K562 (cell line): ENCODE measurements around the gene WWTR1. TPM values are rescaled to one million over a fixed set of nuclear protein-coding genes. Genes with fewer than 3 reads are reported as not detected.

Source experiments
- ATAC-seq: fragments of 200-7000 bp; cut with Tn5 transposase; 3 replicates; pipeline ENCODE4 v1.9.1; 2020; ENCODE audit warnings: moderate library complexity
- BruUV-seq: library from RNA; stranded (reverse); fragments of 400-500 nt; replicated peaks from 2 replicates; lab custom pipeline; 2021; lab: Mats Ljungman, UMichigan
- CTCF ChIA-PET: fragments of 300-600 bp; formaldehyde crosslinking; extraction: SDS; loops from one replicate; lab custom pipeline; 2021; ENCODE audit warnings: low intra/inter-chr PET ratio; lab: Yijun Ruan, JAX
- POLR2A ChIA-PET: fragments of 300-600, 350-650 bp; sonication (Branson Sonifier 250); formaldehyde crosslinking; extraction: SDS; loops from one replicate; lab custom pipeline; 2021; ENCODE audit warnings: antibody characterized with exemption, inconsistent platforms; lab: Yijun Ruan, JAX
- DNase-seq, 4 experiments: peaks; one replicate each; pipeline versions ENCODE4 v3.0.0 to v3.0.0-alpha.2; 2011 to 2018; ENCODE audit warnings: low spot score in 3 of 4, mixed read lengths in 3 of 4; ENCODE audit errors: extremely low read depth in 1 of 4
- FAIRE-seq: peaks from 2 replicates; lab custom pipeline; 2011; peaks lifted over from hg19 to GRCh38; lab: Jason Lieb, UNC
- H2AFZ ChIP-seq: 2 replicates; pipeline ENCODE4 v1.6.0; 2011; ENCODE audit warnings: low read depth, low read length, control low read depth, inconsistent platforms
- H3K27ac ChIP-seq: fragments of 200-600 bp; 3 replicates; pipeline ENCODE4 v1.8.0; 2011; ENCODE audit warnings: low read depth, mild to moderate bottlenecking, control low read depth, inconsistent platforms, low read length, moderate library complexity, mixed read lengths; ENCODE audit errors: extremely low read depth
- H3K27me3 ChIP-seq, 2 experiments: fragments of 300-600 bp in 1 of 2; 2 replicates in 1 of 2; 3 replicates in 1 of 2; pipeline versions ENCODE4 v1.6.0 to v1.8.0; 2011; ENCODE audit warnings: inconsistent platforms in 2 of 2, low read length in 2 of 2, mild to moderate bottlenecking in 1 of 2, mixed read lengths in 1 of 2, moderate library complexity in 1 of 2; ENCODE audit not compliant: control insufficient read depth in 2 of 2, insufficient read depth in 2 of 2
- H3K36me3 ChIP-seq: fragments of 300-600 bp; 3 replicates; pipeline ENCODE4 v1.8.0; 2011; ENCODE audit warnings: mild to moderate bottlenecking, low read length, inconsistent platforms; ENCODE audit not compliant: control insufficient read depth, insufficient read depth
- H3K4me1 ChIP-seq, 2 experiments: fragments of 200-600 bp in 1 of 2; replicated peaks in 1 of 2; 2 replicates in 1 of 2; 3 replicates in 1 of 2; pipeline versions ENCODE4 v1.5.1 to v1.8.0; 2011; ENCODE audit warnings: inconsistent platforms in 2 of 2, low read length in 2 of 2, mild to moderate bottlenecking in 1 of 2, mixed read lengths in 1 of 2, moderate library complexity in 1 of 2; ENCODE audit not compliant: control insufficient read depth in 2 of 2, insufficient read depth in 2 of 2
- H3K4me2 ChIP-seq: 2 replicates; pipeline ENCODE4 v1.6.1; 2011; ENCODE audit warnings: low read length, control low read depth, inconsistent platforms, mixed read lengths; ENCODE audit not compliant: insufficient read depth
- H3K4me3 ChIP-seq: fragments of 200-600 bp; sonication (generic), shearing (Covaris generic); 2 replicates; pipeline ENCODE4 v1.5.1; 2016; ENCODE audit warnings: control low read depth, inconsistent platforms
- H3K79me2 ChIP-seq: fragments of 200-600 bp; 3 replicates; pipeline ENCODE4 v1.8.0; 2011; ENCODE audit warnings: low read length, inconsistent platforms; ENCODE audit not compliant: control insufficient read depth, insufficient read depth
- H3K9ac ChIP-seq, 2 experiments: 2 replicates each; pipeline versions ENCODE4 v1.6.0 to v1.6.1; 2011; ENCODE audit warnings: low read depth in 2 of 2, low read length in 2 of 2, control low read depth in 1 of 2, inconsistent platforms in 1 of 2, mild to moderate bottlenecking in 1 of 2, mixed read lengths in 1 of 2; ENCODE audit not compliant: insufficient read depth in 1 of 2
- H3K9me1 ChIP-seq: one replicate; pipeline ENCODE4 v1.6.0; 2011; ENCODE audit warnings: inconsistent platforms, mild to moderate bottlenecking, low read length, moderate library complexity; ENCODE audit not compliant: control insufficient read depth, insufficient read depth
- H3K9me3 ChIP-seq: replicated peaks from 2 replicates; pipeline ENCODE4 v1.5.1; 2011; ENCODE audit warnings: low read depth, low read length, inconsistent platforms; ENCODE audit not compliant: control insufficient read depth, insufficient read depth
- H4K20me1 ChIP-seq: replicated peaks from 2 replicates; pipeline ENCODE4 v1.6.1; 2011; ENCODE audit warnings: low read length, inconsistent platforms, mixed read lengths; ENCODE audit not compliant: control insufficient read depth, insufficient read depth
- CCNT2 ChIP-seq: IDR thresholded peaks from 2 replicates; pipeline ENCODE4 v1.6.1; 2011; ENCODE audit warnings: borderline replicate concordance, low read depth, mild to moderate bottlenecking, moderate library complexity, mixed read lengths, low read length; ENCODE audit not compliant: insufficient read length; ENCODE audit errors: extremely low read depth
- FOXK1 ChIP-seq: sonication (generic); formaldehyde crosslinking; IDR thresholded peaks from 2 replicates; pipeline ENCODE4 v1.8.0; 2022; ENCODE audit warnings: missing genetic modification reagents, mild to moderate bottlenecking, borderline replicate concordance
- HIVEP1 ChIP-seq: fragments of 250-450 bp; sonication (Bioruptor Pico); IDR thresholded peaks from 2 replicates; pipeline ENCODE4 v1.4.0; 2020; ENCODE audit warnings: mild to moderate bottlenecking
- MAFG ChIP-seq: fragments of 450-650 bp; conservative IDR thresholded peaks from 2 replicates; pipeline ENCODE4 v1.6.1; 2016; ENCODE audit warnings: missing genetic modification characterization, missing compliant biosample characterization
- ZBTB11 ChIP-seq, 3 experiments: fragments of 200-800 bp in 1 of 3; fragments of 250-450 bp in 1 of 3; fragments of 450-650 bp in 1 of 3; sonication (Bioruptor Pico) in 1 of 3; sonication (Bioruptor generic) in 1 of 3; formaldehyde crosslinking in 1 of 3; IDR thresholded peaks; 2 replicates each; pipeline versions ENCODE4 v1.6.1 to v1.8.0; 2016 to 2022; ENCODE audit warnings: mild to moderate bottlenecking in 2 of 3, missing genetic modification characterization in 2 of 3, missing compliant biosample characterization in 1 of 3, moderate library complexity in 1 of 3
- ZNF133 ChIP-seq: fragments of 250-450 bp; sonication (Bioruptor Pico); IDR thresholded peaks from 2 replicates; pipeline ENCODE4 v1.4.0; 2020; ENCODE audit warnings: mild to moderate bottlenecking
- ZNF280A ChIP-seq: fragments of 450-650 bp; IDR thresholded peaks from 2 replicates; pipeline ENCODE4 v1.6.1; 2018; ENCODE audit warnings: mild to moderate bottlenecking, low read depth; ENCODE audit not compliant: partially characterized antibody
- ZNF41 ChIP-seq: fragments of 250-450 bp; sonication (Bioruptor Pico); conservative IDR thresholded peaks from 2 replicates; pipeline ENCODE4 v1.4.0; 2020; ENCODE audit warnings: mild to moderate bottlenecking
- ZNF699 ChIP-seq: fragments of 250-450 bp; sonication (Bioruptor Pico); IDR thresholded peaks from 2 replicates; pipeline ENCODE4 v1.8.0; 2021; ENCODE audit warnings: mild to moderate bottlenecking, moderate library complexity; ENCODE audit not compliant: insufficient replicate concordance
- WGBS: fragments of 100-300 bp; shearing (Covaris generic); methylation state at CpG from one replicate; pipeline ENCODE4 v1.1.6; 2016; ENCODE audit warnings: low coverage, mixed read lengths; ENCODE audit not compliant: insufficient coverage; ENCODE audit errors: missing lambda C conversion rate; 5-methylcytosine and 5-hydroxymethylcytosine counted together
- in situ Hi-C: fragments of 300-500 bp; cut with MboI; formaldehyde crosslinking; loops from 4 replicates; pipeline ENCODE4 v1.15.0; 2018; ENCODE audit warnings: inconsistent platforms, mixed read lengths
- intact Hi-C: fragments of 100-400 bp; cut with micrococcal nuclease; formaldehyde crosslinking; loops from 2 replicates; pipeline ENCODE4 v1.14.2; 2022
- polyA plus RNA-seq, 8 experiments: library from polyadenylated mRNA; depleted of rRNA in 4 of 8; stranded (reverse) in 5 of 8; unstranded in 3 of 8; fragments of >200 nt; fragmentation: Nextera tagmentation in 2 of 8; fragmentation: Illumina TruSeq in 1 of 8; extraction: Ambion mirVana in 2 of 8; extraction: Trizol in 1 of 8; gene quantifications; 2 replicates each; pipeline versions ENCODE4 v1.2.1 to v1.2.3, GENCODE V29; 2011 to 2014; ENCODE audit warnings: inconsistent platforms in 1 of 8, missing spikeins in 1 of 8
- total RNA-seq, 7 experiments: library from RNA; depleted of rRNA in 6 of 7; stranded (reverse); fragments of >200 nt in 6 of 7; fragmentation: Illumina TruSeq in 2 of 7; extraction: Trizol in 2 of 7; gene quantifications; 2 replicates each; pipeline versions ENCODE4 v1.2.1 to v1.2.3, GENCODE V29; 2011 to 2021; ENCODE audit warnings: low replicate concordance in 1 of 7
- TF ChIP-seq, protein P1 (sequence below): fragments of 250-450 bp; sonication (Bioruptor Pico); IDR thresholded peaks from 2 replicates; pipeline ENCODE4 v1.4.0; 2020; ENCODE audit warnings: mild to moderate bottlenecking, moderate library complexity
- TF ChIP-seq, protein P2 (sequence below), 2 experiments: fragments of 450-650 bp in 1 of 2; sonication (generic) in 1 of 2; formaldehyde crosslinking in 1 of 2; IDR thresholded peaks in 1 of 2; conservative IDR thresholded peaks in 1 of 2; 2 replicates each; pipeline versions ENCODE4 v1.6.1 to v1.8.1; 2016 to 2023; ENCODE audit warnings: mild to moderate bottlenecking in 2 of 2, moderate library complexity in 2 of 2, inconsistent platforms in 1 of 2, missing genetic modification reagents in 1 of 2

Gene WWTR1
- total and polyA plus RNA-seq, 9 of the 15 experiments (the other 6 are each of a cell fraction or from before 2014, with no cell fraction given), result 0.04 to 1.5 (median 0.60) TPM

- no peak for TF ChIP-seq ZNF133 (CRISPR knock-in tag)
- TF ChIP-seq CCNT2, result no peak
- TF ChIP-seq ZNF280A, result no peak
Observed at GRCh38 chr3:149599236-149599635, 58.6 kb downstream of the WWTR1 start (continued).

DNA sequence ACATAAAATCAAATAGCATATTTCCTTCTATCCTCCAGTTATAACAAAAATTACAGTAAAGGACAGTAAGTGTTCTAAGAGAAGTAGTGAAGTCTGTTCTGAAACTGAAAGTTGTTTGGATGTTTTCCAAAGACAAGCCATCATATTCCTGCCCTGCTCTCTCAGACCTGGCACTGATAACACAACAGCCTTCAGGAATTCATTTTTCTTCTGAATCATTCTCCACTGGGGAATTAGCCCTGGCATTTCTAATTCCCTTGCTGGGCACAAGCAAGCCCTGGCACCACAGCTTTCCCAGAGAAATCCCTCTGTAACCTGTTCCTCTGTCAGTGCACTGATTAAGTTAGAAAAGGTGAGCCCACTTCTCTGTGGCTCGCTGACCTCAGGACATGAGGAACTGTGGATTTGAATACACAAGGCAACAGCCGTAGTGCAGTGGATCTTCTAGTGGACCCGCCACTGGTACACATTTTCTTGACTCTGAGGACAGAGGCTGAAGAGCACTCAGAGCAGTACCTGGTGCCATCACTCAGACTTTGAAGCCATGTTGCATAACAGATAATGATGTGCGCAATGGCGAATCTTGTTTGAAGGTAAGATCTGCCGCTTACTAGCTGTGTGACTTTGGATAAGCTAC lies 61.6 kb downstream of the WWTR1 start:
- 13% methylated on average over 6 of the region's 6 CpGs for WGBS
- Histone ChIP-seq H3K4me1 (no peaks in the 10 kb centered on the region), H3K9me3 (no peaks in the 10 kb centered on the region), H3K27me3 (no peaks in the 10 kb centered on the region; a peak in 1 of 5 replicates), H3K4me2 (no peak overlapping the region), H3K27ac (no peak overlapping the region), H3K9me1 (no peaks in the 10 kb centered on the region), H3K9ac (no peak overlapping the region), H4K20me1 (no peaks in the 10 kb centered on the region), H3K79me2 (no peaks in the 10 kb centered on the region), H2AFZ (no peak overlapping the region), H3K36me3 (no peaks in the 10 kb centered on the region), H3K4me3 (no peak overlapping the region)
- intact Hi-C loops (no loop called here), in situ Hi-C loops (no loop called here)
- no peak for ATAC-seq
- CTCF ChIA-PET, result no interaction called here
- FAIRE-seq, result no peak
- BruUV-seq, result no TSS peak
- no peak for DNase-seq
- POLR2A ChIA-PET, result no interaction called here
- TF ChIP-seq ZNF699 (CRISPR knock-in tag) (no peak), ZBTB11 (CRISPR knock-in tag; IDR thresholded peaks at IDR 0.05) (no peak), HIVEP1 (CRISPR knock-in tag) (no peak), MAFG (no peak), FOXK1 (CRISPR knock-in tag) (no peak), ZNF41 (CRISPR knock-in tag) (no peak)
- TF ChIP-seq, protein P1, sequence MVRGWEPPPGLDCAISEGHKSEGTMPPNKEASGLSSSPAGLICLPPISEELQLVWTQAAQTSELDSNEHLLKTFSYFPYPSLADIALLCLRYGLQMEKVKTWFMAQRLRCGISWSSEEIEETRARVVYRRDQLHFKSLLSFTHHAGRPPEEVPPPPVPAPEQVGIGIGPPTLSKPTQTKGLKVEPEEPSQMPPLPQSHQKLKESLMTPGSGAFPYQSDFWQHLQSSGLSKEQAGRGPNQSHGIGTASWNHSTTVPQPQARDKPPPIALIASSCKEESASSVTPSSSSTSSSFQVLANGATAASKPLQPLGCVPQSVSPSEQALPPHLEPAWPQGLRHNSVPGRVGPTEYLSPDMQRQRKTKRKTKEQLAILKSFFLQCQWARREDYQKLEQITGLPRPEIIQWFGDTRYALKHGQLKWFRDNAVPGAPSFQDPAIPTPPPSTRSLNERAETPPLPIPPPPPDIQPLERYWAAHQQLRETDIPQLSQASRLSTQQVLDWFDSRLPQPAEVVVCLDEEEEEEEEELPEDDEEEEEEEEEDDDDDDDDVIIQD (CRISPR knock-in tag), result no peak
- TF ChIP-seq, protein P2, sequence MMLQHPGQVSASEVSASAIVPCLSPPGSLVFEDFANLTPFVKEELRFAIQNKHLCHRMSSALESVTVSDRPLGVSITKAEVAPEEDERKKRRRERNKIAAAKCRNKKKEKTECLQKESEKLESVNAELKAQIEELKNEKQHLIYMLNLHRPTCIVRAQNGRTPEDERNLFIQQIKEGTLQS (IDR thresholded peaks at IDR 0.05), result no peak
- TF ChIP-seq, protein P2 (CRISPR knock-in tag; conservative IDR thresholded peaks at IDR 0.05), result no peak
